Measurements from ENCODE around the gene RTCB.
A peak's percentile ranks its signal among the peaks of the same experiment; 100 is the strongest.

Gene RTCB

DNA sequence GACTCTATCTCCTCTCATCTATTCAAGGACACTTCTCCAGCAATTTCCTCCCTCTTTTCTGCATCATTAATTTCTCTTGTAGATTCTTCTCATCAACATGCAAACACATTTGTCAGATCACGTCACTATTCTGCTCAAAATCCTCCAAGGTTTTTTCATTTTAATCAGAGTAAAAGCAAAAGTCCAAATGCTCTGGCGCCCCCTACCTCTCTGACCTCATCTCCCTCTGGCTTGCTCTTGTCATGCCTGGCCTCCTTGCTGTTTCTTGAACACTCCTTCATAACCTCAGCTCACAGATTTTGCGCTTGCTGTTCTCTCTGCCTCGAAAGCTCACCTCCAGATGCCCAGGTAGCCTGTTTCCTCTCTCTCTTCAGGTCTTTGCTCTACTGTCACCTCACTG, 22.4 kb downstream of the RTCB start:
- Histone ChIP-seq H3K36me3 (peaks cover 53% of the 10 kb centered on the region), H3K4me1 (no peaks in the 10 kb centered on the region), H3K9me3 (no peaks in the 10 kb centered on the region), H3K27me3 (no peaks in the 10 kb centered on the region), H3K4me3 (ENCODE audit: low read depth, low read length) (no peak overlapping the region)
- DNase-seq, result peak; percentile 38
- TF ChIP-seq, protein P1, sequence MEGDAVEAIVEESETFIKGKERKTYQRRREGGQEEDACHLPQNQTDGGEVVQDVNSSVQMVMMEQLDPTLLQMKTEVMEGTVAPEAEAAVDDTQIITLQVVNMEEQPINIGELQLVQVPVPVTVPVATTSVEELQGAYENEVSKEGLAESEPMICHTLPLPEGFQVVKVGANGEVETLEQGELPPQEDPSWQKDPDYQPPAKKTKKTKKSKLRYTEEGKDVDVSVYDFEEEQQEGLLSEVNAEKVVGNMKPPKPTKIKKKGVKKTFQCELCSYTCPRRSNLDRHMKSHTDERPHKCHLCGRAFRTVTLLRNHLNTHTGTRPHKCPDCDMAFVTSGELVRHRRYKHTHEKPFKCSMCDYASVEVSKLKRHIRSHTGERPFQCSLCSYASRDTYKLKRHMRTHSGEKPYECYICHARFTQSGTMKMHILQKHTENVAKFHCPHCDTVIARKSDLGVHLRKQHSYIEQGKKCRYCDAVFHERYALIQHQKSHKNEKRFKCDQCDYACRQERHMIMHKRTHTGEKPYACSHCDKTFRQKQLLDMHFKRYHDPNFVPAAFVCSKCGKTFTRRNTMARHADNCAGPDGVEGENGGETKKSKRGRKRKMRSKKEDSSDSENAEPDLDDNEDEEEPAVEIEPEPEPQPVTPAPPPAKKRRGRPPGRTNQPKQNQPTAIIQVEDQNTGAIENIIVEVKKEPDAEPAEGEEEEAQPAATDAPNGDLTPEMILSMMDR (IDR thresholded peaks at IDR 0.05; ENCODE audit: low read depth, low read length), result peak; percentile 67

DNA sequence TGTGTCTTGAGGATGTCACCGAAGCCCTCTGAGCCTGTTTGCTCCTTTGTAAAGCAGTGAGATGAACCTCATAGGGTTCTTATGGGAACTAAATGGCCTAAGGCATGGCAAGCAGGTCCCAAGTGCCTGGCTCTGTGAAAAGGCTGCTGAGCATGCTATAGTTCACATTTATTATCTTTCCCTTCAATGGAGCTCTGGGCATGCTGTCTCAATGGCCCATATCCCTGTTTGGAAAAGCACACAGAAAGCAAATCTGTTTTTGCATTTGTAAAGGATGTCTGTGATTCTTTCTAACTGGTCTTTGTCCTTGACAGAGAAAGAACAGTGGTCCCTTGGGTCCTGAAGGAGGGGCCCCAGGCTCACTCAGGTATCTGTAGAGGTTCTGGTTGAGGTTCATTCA, 26.4 kb downstream of the RTCB start:
- H3K4me3 ChIP-seq (ENCODE audit: low read depth, low read length), result no peak overlapping the region
- no peak for DNase-seq
- H3K36me3 ChIP-seq, result peaks cover 30% of the 10 kb centered on the region
- TF ChIP-seq, protein P1 (IDR thresholded peaks at IDR 0.05; ENCODE audit: low read depth, low read length), result no peak
- H3K9me3 ChIP-seq, result no peaks in the 10 kb centered on the region
- H3K4me1 ChIP-seq, result no peaks in the 10 kb centered on the region
- H3K27me3 ChIP-seq, result no peaks in the 10 kb centered on the region

GRCh38 chr22:32380991-32381390, 31.1 kb downstream of the RTCB start:
- TF ChIP-seq, protein P1 (IDR thresholded peaks at IDR 0.05; ENCODE audit: low read depth, low read length), result no peak
- H3K4me3 ChIP-seq (ENCODE audit: low read depth, low read length), result no peak overlapping the region
- no peaks in the 10 kb centered on the region for H3K9me3 ChIP-seq
- peaks cover 7% of the 10 kb centered on the region; the same call in 1 of the 2 replicates for H3K36me3 ChIP-seq
- DNase-seq, result no peak
- H3K4me1 ChIP-seq, result no peaks in the 10 kb centered on the region
- no peaks in the 10 kb centered on the region for H3K27me3 ChIP-seq

GRCh38 chr22:32378707-32379272, 33.3 kb downstream of the RTCB start:
- peak; percentile 67 for DNase-seq
- Histone ChIP-seq H3K27me3 (no peaks in the 10 kb centered on the region), H3K4me3 (ENCODE audit: low read depth, low read length) (no peak overlapping the region), H3K4me1 (no peaks in the 10 kb centered on the region), H3K9me3 (no peaks in the 10 kb centered on the region), H3K36me3 (no peaks in the 10 kb centered on the region)
- TF ChIP-seq, protein P1 (IDR thresholded peaks at IDR 0.05; ENCODE audit: low read depth, low read length), result peak; percentile 90

DNA sequence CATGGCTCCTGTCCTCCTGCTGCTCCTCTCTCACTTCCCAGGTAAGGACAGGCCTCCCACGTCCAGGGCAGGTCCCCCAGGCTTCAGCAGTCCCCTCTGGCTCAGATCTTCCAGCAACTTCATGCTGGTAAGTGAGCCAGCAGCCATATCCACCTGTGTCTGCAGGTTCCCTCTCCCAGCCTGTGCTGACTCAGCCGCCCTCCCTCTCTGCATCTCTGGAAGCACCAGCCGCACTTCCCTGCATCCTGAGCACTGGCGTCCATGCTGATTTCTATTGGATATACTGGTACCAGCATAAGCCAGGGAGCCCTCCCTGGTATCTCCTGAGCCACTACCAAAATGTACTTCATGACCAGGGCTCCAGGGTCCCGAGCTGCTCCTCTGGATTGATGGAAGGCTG, 35.4 kb downstream of the RTCB start:
- TF ChIP-seq, protein P1 (IDR thresholded peaks at IDR 0.05; ENCODE audit: low read depth, low read length), result no peak
- Histone ChIP-seq H3K4me3 (ENCODE audit: low read depth, low read length) (no peak overlapping the region), H3K27me3 (no peaks in the 10 kb centered on the region), H3K9me3 (no peaks in the 10 kb centered on the region), H3K4me1 (no peaks in the 10 kb centered on the region), H3K36me3 (no peaks in the 10 kb centered on the region)
- DNase-seq, result no peak

- Histone ChIP-seq H3K4me3 (ENCODE audit: low read depth, low read length) (no peak overlapping the region), H3K9me3 (no peaks in the 10 kb centered on the region), H3K36me3 (no peaks in the 10 kb centered on the region), H3K4me1 (no peaks in the 10 kb centered on the region), H3K27me3 (no peaks in the 10 kb centered on the region)
- TF ChIP-seq, protein P1 (IDR thresholded peaks at IDR 0.05; ENCODE audit: low read depth, low read length), result no peak
- DNase-seq, result no peak
Measured at GRCh38 chr22:32375678-32376450, 36.2 kb downstream of the RTCB start.
